CD4-positive, CD25-positive, alpha-beta regulatory T cell (primary cell): ENCODE data around the gene PPME1. TPM values are rescaled to one million over a fixed set of nuclear protein-coding genes. Genes with fewer than 3 reads are reported as not detected.

ENCODE experiments used
- ATAC-seq, 2 donors: fragments of 150-1000 bp; cut with Tn5 transposase; one replicate each; pipeline ENCODE4 v1.10.0; 2021; ENCODE audit warnings: low read depth in 2 of 2, moderate number of reproducible peaks in 2 of 2, moderate library complexity in 1 of 2
- DNase-seq, 3 donors: peaks; one replicate each; pipeline versions ENCODE4 v3.0.0 to v3.0.0-alpha.2; 2012 to 2022; ENCODE audit warnings: mixed read lengths in 1 of 3
- H3K27ac ChIP-seq: one replicate; pipeline ENCODE4 v1.7.0; 2013; ENCODE audit warnings: mild to moderate bottlenecking, low read length; ENCODE audit not compliant: insufficient read depth, poor library complexity, severe bottlenecking
- H3K27me3 ChIP-seq: one replicate; pipeline ENCODE4 v1.7.0; 2013; ENCODE audit warnings: low read length; ENCODE audit not compliant: control insufficient read depth, insufficient read depth
- H3K36me3 ChIP-seq: one replicate; pipeline ENCODE4 v1.7.0; 2013; ENCODE audit warnings: mild to moderate bottlenecking, low read length, moderate library complexity; ENCODE audit not compliant: control insufficient read depth, insufficient read depth
- H3K4me1 ChIP-seq: 2 replicates; pipeline ENCODE4 v1.7.0; 2013; ENCODE audit warnings: mild to moderate bottlenecking, low read length; ENCODE audit not compliant: insufficient read depth, control insufficient read depth, poor library complexity, severe bottlenecking
- H3K4me3 ChIP-seq: one replicate; pipeline ENCODE4 v1.7.0; 2013; ENCODE audit warnings: low read depth, mild to moderate bottlenecking, low read length, moderate library complexity
- H3K9me3 ChIP-seq, 2 experiments: 1 replicate in 1 of 2; 2 replicates in 1 of 2; pipeline ENCODE4 v1.7.0; 2013; ENCODE audit warnings: low read length in 2 of 2, mild to moderate bottlenecking in 1 of 2, moderate library complexity in 1 of 2; ENCODE audit not compliant: control insufficient read depth in 2 of 2
- H3K27ac Mint-ChIP-seq, 3 donors: one replicate each; pipeline ENCODE4 v1.8.0; 2020 to 2022; ENCODE audit warnings: mild to moderate bottlenecking in 3 of 3, mixed read lengths in 3 of 3, moderate library complexity in 2 of 3
- H3K27me3 Mint-ChIP-seq: one replicate; pipeline ENCODE4 v1.8.0; 2022; ENCODE audit warnings: mild to moderate bottlenecking, mixed read lengths
- H3K36me3 Mint-ChIP-seq: one replicate; pipeline ENCODE4 v1.8.0; 2020; ENCODE audit warnings: mixed read lengths
- H3K4me1 Mint-ChIP-seq, 4 donors: one replicate each; pipeline ENCODE4 v1.8.0; 2020 to 2022; ENCODE audit warnings: mixed read lengths in 4 of 4, mild to moderate bottlenecking in 1 of 4
- H3K4me3 Mint-ChIP-seq, 4 donors: one replicate each; pipeline ENCODE4 v1.8.0; 2020 to 2022; ENCODE audit warnings: mild to moderate bottlenecking in 4 of 4, mixed read lengths in 4 of 4, moderate library complexity in 3 of 4
- H3K9me3 Mint-ChIP-seq, 7 donors: one replicate each; pipeline ENCODE4 v1.8.0; 2020 to 2022; ENCODE audit warnings: mixed read lengths in 7 of 7, mild to moderate bottlenecking in 3 of 7, moderate library complexity in 2 of 7
- polyA plus RNA-seq, 4 donors: library from polyadenylated mRNA; unstranded; fragments of 300-500 nt; fragmentation: Illumina TruSeq; gene quantifications; one replicate each; pipeline ENCODE4 v1.2.3, GENCODE V29; 2021
- total RNA-seq: library from RNA; stranded (reverse); gene quantifications from one replicate; pipeline ENCODE4 v1.2.3, GENCODE V29; 2022

PPME1 gene
- total and polyA plus RNA-seq, 5 donors from 2014 or later: 15.7 to 24.6 (median 16.8) TPM

GRCh38 chr11:74233683-74234082 lies 62.6 kb downstream of the PPME1 start:
- peaks cover 34% of the 10 kb centered on the region for H3K36me3 ChIP-seq
- no peaks in the 10 kb centered on the region for H3K27me3 Mint-ChIP-seq
- peaks cover 13% of the 10 kb centered on the region for H3K4me1 ChIP-seq
- no peak overlapping the region for H3K4me3 Mint-ChIP-seq
- no peaks in the 10 kb centered on the region for H3K9me3 Mint-ChIP-seq
- ATAC-seq (no peak), DNase-seq (no peak)
- H3K27ac Mint-ChIP-seq: no peak overlapping the region
- H3K4me1 Mint-ChIP-seq: peaks cover 6 to 20% (median 14%) of the 10 kb centered on the region in 4 donors
- H3K4me3 ChIP-seq: no peak overlapping the region
- peaks cover 22% of the 10 kb centered on the region for H3K36me3 Mint-ChIP-seq
- H3K27me3 ChIP-seq: no peaks in the 10 kb centered on the region
- H3K27ac ChIP-seq: peak overlapping the region; percentile 29
- H3K9me3 ChIP-seq: no peaks in the 10 kb centered on the region

- Histone ChIP-seq H3K27me3 (no peaks in the 10 kb centered on the region), H3K27ac (no peak overlapping the region), H3K36me3 (peaks cover 41% of the 10 kb centered on the region), H3K4me3 (no peak overlapping the region), H3K9me3 (no peaks in the 10 kb centered on the region), H3K4me1 (peaks cover 13% of the 10 kb centered on the region)
- no peak for DNase-seq
- no peak for ATAC-seq
- Mint-ChIP-seq H3K4me3 (no peak overlapping the region), H3K27ac (no peak overlapping the region), H3K36me3 (peaks cover 26% of the 10 kb centered on the region), H3K4me1 (peaks cover 6 to 20% (median 13%) of the 10 kb centered on the region in 4 donors), H3K27me3 (no peaks in the 10 kb centered on the region), H3K9me3 (no peaks in the 10 kb centered on the region)
These were observed 64.0 kb downstream of the PPME1 start for GRCh38 chr11:74235121-74235520.

- Mint-ChIP-seq H3K36me3 (peaks cover 31% of the 10 kb centered on the region), H3K4me3 (no peak overlapping the region), H3K27ac (no peak overlapping the region), H3K9me3 (no peaks in the 10 kb centered on the region), H3K4me1 (peaks cover 0 to 7% (median 2%) of the 10 kb centered on the region in 4 donors), H3K27me3 (no peaks in the 10 kb centered on the region)
- H3K4me1 ChIP-seq: peaks cover 4% of the 10 kb centered on the region
- H3K36me3 ChIP-seq: peaks cover 48% of the 10 kb centered on the region
- H3K27me3 ChIP-seq: no peaks in the 10 kb centered on the region
- H3K27ac ChIP-seq: no peak overlapping the region
- DNase-seq (no peak), ATAC-seq (no peak)
- H3K4me3 ChIP-seq: no peak overlapping the region
- H3K9me3 ChIP-seq: no peaks in the 10 kb centered on the region
These were observed 66.5 kb downstream of the PPME1 start for GRCh38 chr11:74237541-74237940.

- Mint-ChIP-seq H3K27ac (no peak overlapping the region), H3K4me1 (peaks cover 0 to 1% (median under 1%) of the 10 kb centered on the region in 4 donors), H3K4me3 (no peak overlapping the region), H3K27me3 (no peaks in the 10 kb centered on the region), H3K9me3 (no peaks in the 10 kb centered on the region), H3K36me3 (peaks cover 35% of the 10 kb centered on the region)
- Histone ChIP-seq H3K27me3 (no peaks in the 10 kb centered on the region), H3K4me3 (no peak overlapping the region), H3K36me3 (peaks cover 48% of the 10 kb centered on the region), H3K9me3 (no peaks in the 10 kb centered on the region), H3K4me1 (no peaks in the 10 kb centered on the region), H3K27ac (no peak overlapping the region)
- no peak for ATAC-seq
- DNase-seq: no peak
These were observed 67.2 kb downstream of the PPME1 start for GRCh38 chr11:74238243-74238642.

- Mint-ChIP-seq H3K36me3 (peaks cover 29% of the 10 kb centered on the region), H3K4me1 (peaks cover 0 to 4% (median 0%) of the 10 kb centered on the region in 4 donors), H3K4me3 (no peak overlapping the region), H3K27ac (no peak overlapping the region), H3K9me3 (no peaks in the 10 kb centered on the region), H3K27me3 (no peaks in the 10 kb centered on the region)
- H3K9me3 ChIP-seq: no peaks in the 10 kb centered on the region
- no peaks in the 10 kb centered on the region for H3K27me3 ChIP-seq
- no peak for DNase-seq
- H3K4me1 ChIP-seq: no peaks in the 10 kb centered on the region
- no peak overlapping the region for H3K4me3 ChIP-seq
- peaks cover 42% of the 10 kb centered on the region for H3K36me3 ChIP-seq
- no peak overlapping the region for H3K27ac ChIP-seq
- ATAC-seq: no peak
These were observed 77.4 kb downstream of the PPME1 start for GRCh38 chr11:74248469-74248868.

- Mint-ChIP-seq H3K36me3 (peaks cover 37% of the 10 kb centered on the region), H3K4me3 (no peak overlapping the region), H3K27me3 (no peaks in the 10 kb centered on the region), H3K27ac (no peak overlapping the region), H3K4me1 (no peaks in the 10 kb centered on the region), H3K9me3 (no peaks in the 10 kb centered on the region)
- Histone ChIP-seq H3K27ac (no peak overlapping the region), H3K36me3 (peaks cover 50% of the 10 kb centered on the region), H3K4me3 (no peak overlapping the region), H3K4me1 (no peaks in the 10 kb centered on the region), H3K27me3 (no peaks in the 10 kb centered on the region), H3K9me3 (no peaks in the 10 kb centered on the region)
- no peak for DNase-seq
- ATAC-seq: no peak
These were observed 78.4 kb downstream of the PPME1 start for GRCh38 chr11:74249496-74249895.

GRCh38 chr11:74253361-74253760 lies 82.3 kb downstream of the PPME1 start:
- no peak for DNase-seq
- no peaks in the 10 kb centered on the region for H3K9me3 Mint-ChIP-seq
- no peaks in the 10 kb centered on the region for H3K27me3 ChIP-seq
- H3K9me3 ChIP-seq: no peaks in the 10 kb centered on the region
- H3K27ac ChIP-seq: no peak overlapping the region
- H3K4me3 ChIP-seq: no peak overlapping the region
- peaks cover 27% of the 10 kb centered on the region for H3K36me3 Mint-ChIP-seq
- ATAC-seq: no peak
- peak overlapping the region in 2 of 3 donors; percentile 39 to 55 for H3K27ac Mint-ChIP-seq
- peaks cover 31% of the 10 kb centered on the region for H3K36me3 ChIP-seq
- H3K4me1 Mint-ChIP-seq: peaks cover 3 to 5% (median 4%) of the 10 kb centered on the region in 4 donors
- no peaks in the 10 kb centered on the region for H3K27me3 Mint-ChIP-seq
- no peak overlapping the region for H3K4me3 Mint-ChIP-seq
- H3K4me1 ChIP-seq: no peaks in the 10 kb centered on the region

GRCh38 chr11:74255741-74256375 lies 84.8 kb downstream of the PPME1 start:
- ATAC-seq (peak; percentile 65 to 66), DNase-seq (peak; percentile 27 to 75 (median 61))
- H3K27me3 Mint-ChIP-seq: no peaks in the 10 kb centered on the region
- peaks cover 0 to under 1% (median 0%) of the 10 kb centered on the region in 7 donors for H3K9me3 Mint-ChIP-seq
- H3K27ac Mint-ChIP-seq: peak overlapping the region in 1 of 3 donors; percentile 62
- H3K27me3 ChIP-seq: no peaks in the 10 kb centered on the region
- H3K36me3 Mint-ChIP-seq: peaks cover 24% of the 10 kb centered on the region
- no peaks in the 10 kb centered on the region for H3K4me1 ChIP-seq
- no peak overlapping the region for H3K4me3 ChIP-seq
- no peaks in the 10 kb centered on the region for H3K9me3 ChIP-seq
- peaks cover 21% of the 10 kb centered on the region for H3K36me3 ChIP-seq
- peaks cover 3 to 5% (median 4%) of the 10 kb centered on the region in 4 donors for H3K4me1 Mint-ChIP-seq
- no peak overlapping the region for H3K4me3 Mint-ChIP-seq
- no peak overlapping the region for H3K27ac ChIP-seq
